HG03025 (cell line): ENCODE data around the gene SEC24B.
"Not testable (repeated sequence)": the region's sequence is repeated elsewhere in the genome, so short reads cannot be mapped to it uniquely, and the experiment has no call there.

Source experiments
- ATAC-seq: cut with Tn5 transposase; IDR thresholded peaks from one replicate; pipeline ENCODE4 v1.9.1; 2021; ENCODE audit warnings: mild to moderate bottlenecking, moderate library complexity; ENCODE audit not compliant: unreplicated experiment, low FRiP score

Gene SEC24B

GRCh38 chr4:109497511-109497910, 63.9 kb downstream of the SEC24B start:
- no peak for ATAC-seq

- ATAC-seq, result no peak
These were observed 65.9 kb downstream of the SEC24B start for GRCh38 chr4:109499513-109499912.

GRCh38 chr4:109506890-109507289, 73.3 kb downstream of the SEC24B start:
- ATAC-seq, result no peak

- no peak for ATAC-seq
These were observed 77.1 kb downstream of the SEC24B start for GRCh38 chr4:109510687-109511086.

GRCh38 chr4:109511414-109511813, 77.8 kb downstream of the SEC24B start:
- no peak for ATAC-seq

- not testable (repeated sequence) for ATAC-seq
These were observed 79.8 kb downstream of the SEC24B start for GRCh38 chr4:109513368-109513767.

GRCh38 chr4:109532182-109532581, 98.6 kb downstream of the SEC24B start:
- no peak for ATAC-seq

GRCh38 chr4:109545401-109545800, 111.8 kb downstream of the SEC24B start:
- no peak for ATAC-seq

- no peak for ATAC-seq
These were observed 113.8 kb downstream of the SEC24B start for GRCh38 chr4:109547394-109547793.

GRCh38 chr4:109548655-109549054, 115.0 kb downstream of the SEC24B start:
- ATAC-seq, result no peak

GRCh38 chr4:109552237-109552636, 118.6 kb downstream of the SEC24B start:
- no peak for ATAC-seq

- ATAC-seq, result no peak
These were observed 119.5 kb downstream of the SEC24B start for GRCh38 chr4:109553130-109553529.

- no peak for ATAC-seq
These were observed 121.4 kb downstream of the SEC24B start for GRCh38 chr4:109554971-109555370.

- ATAC-seq, result no peak
These were observed 123.8 kb downstream of the SEC24B start for GRCh38 chr4:109557433-109557832.

- ATAC-seq, result not testable (repeated sequence)
These were observed 124.5 kb downstream of the SEC24B start for GRCh38 chr4:109558095-109558494.

- peak; percentile 28 for ATAC-seq
These were observed 126.0 kb downstream of the SEC24B start for GRCh38 chr4:109559625-109559982.

GRCh38 chr4:109559983-109560686, 126.5 kb downstream of the SEC24B start, which contains the start of gene MCUB:
Gene MCUB, plus strand, starts transcription at chr4:109560246. Its CDS starts 92 bp downstream, at chr4:109560338.
- peak; percentile 91 for ATAC-seq

- peak; percentile 60 for ATAC-seq
These were observed 127.3 kb downstream of the SEC24B start for GRCh38 chr4:109560687-109561461.

GRCh38 chr4:109562457-109563239, 129.0 kb downstream of the SEC24B start:
- ATAC-seq, result no peak

- no peak for ATAC-seq
These were observed 137.9 kb downstream of the SEC24B start for GRCh38 chr4:109571494-109571893.

- ATAC-seq, result no peak
These were observed 138.5 kb downstream of the SEC24B start for GRCh38 chr4:109572154-109572553.
